Stimulated activated CD8-positive, alpha-beta memory T cell treated with anti-CD3 and anti-CD28 coated beads, Interleukin-15, amount 100 ng/mL, for 24 hours (primary cell): Measurements from ENCODE around the gene CMC4.
A peak's percentile ranks its signal among the peaks of the same experiment; 100 is the strongest.

Experiments
- DNase-seq: peaks from one replicate; pipeline ENCODE4 v3.0.0-alpha.2; 2020; ENCODE audit warnings: low read depth

Gene CMC4

GRCh38 chrX:155070975-155071693, at the start of gene CMC4, which contains the start of the genes BRCC3 and MTCP1:
Gene CMC4, minus strand, starts transcription at chrX:155071136. Its CDS starts 7,113 bp downstream, at chrX:155064023.
Gene BRCC3, plus strand, starts transcription at chrX:155071508. Its CDS starts 20 bp downstream, at chrX:155071528.
Gene MTCP1, minus strand, starts transcription at chrX:155071136. Its CDS starts 5,126 bp downstream, at chrX:155066010.
- DNase-seq = peak; percentile 44

GRCh38 chrX:155115174-155115819, 44.4 kb upstream of the CMC4 start:
- DNase-seq = no peak

- no peak for DNase-seq
These were observed 42.2 kb upstream of the CMC4 start for GRCh38 chrX:155113097-155113496.

- no peak for DNase-seq
These were observed 41.2 kb upstream of the CMC4 start for GRCh38 chrX:155112171-155112570.

GRCh38 chrX:155108427-155108826, 37.5 kb upstream of the CMC4 start:
- DNase-seq = no peak

GRCh38 chrX:155105919-155106318, 35.0 kb upstream of the CMC4 start:
- DNase-seq = no peak

GRCh38 chrX:155094468-155095061, 23.6 kb upstream of the CMC4 start:
- DNase-seq = no peak

- no peak for DNase-seq
These were observed 16.2 kb upstream of the CMC4 start for GRCh38 chrX:155086961-155087735.

- peak; percentile 8 for DNase-seq
These were observed 15.4 kb upstream of the CMC4 start for GRCh38 chrX:155086202-155086840.

GRCh38 chrX:155071694-155072280, 851 bp upstream of the CMC4 start:
- DNase-seq = no peak

- no peak for DNase-seq
These were observed 317 bp downstream of the CMC4 start for GRCh38 chrX:155070663-155070974.

GRCh38 chrX:155070038-155070437, 898 bp downstream of the CMC4 start:
- DNase-seq = no peak

GRCh38 chrX:155069414-155069813, 1.5 kb downstream of the CMC4 start:
- DNase-seq = no peak

- DNase-seq = no peak
These were observed 2.8 kb downstream of the CMC4 start for GRCh38 chrX:155068165-155068564.

- no peak for DNase-seq
These were observed 5.8 kb downstream of the CMC4 start for GRCh38 chrX:155065035-155065734.

- DNase-seq = no peak
These were observed 9.2 kb downstream of the CMC4 start for GRCh38 chrX:155061760-155062159.

- DNase-seq = no peak
These were observed 13.8 kb downstream of the CMC4 start for GRCh38 chrX:155056877-155057792.

- no peak for DNase-seq
These were observed 14.5 kb downstream of the CMC4 start for GRCh38 chrX:155056471-155056870.

- DNase-seq = no peak
These were observed 15.4 kb downstream of the CMC4 start for GRCh38 chrX:155055494-155055893.

GRCh38 chrX:155054255-155054654, 16.7 kb downstream of the CMC4 start:
- no peak for DNase-seq
